ENCODE results near the gene GBP5.

- TF ChIP-seq POLR2AphosphoS5 (IDR thresholded peaks at IDR 0.05; ENCODE audit: low read depth, low read length) (no peak), POLR2A (IDR thresholded peaks at IDR 0.05; ENCODE audit: low read depth, low read length) (no peak)
These were observed 2.2 kb downstream of the GBP5 start for GRCh38 chr1:89270423-89270822.
